Stimulated activated CD4-positive, alpha-beta T cell treated with anti-CD3 and anti-CD28 coated beads, Interleukin-4, amount 100 ng/mL, for 48 hours (primary cell): ENCODE measurements around the gene GLT8D2.
"Not testable (repeated sequence)": the region's sequence is repeated elsewhere in the genome, so short reads cannot be mapped to it uniquely, and the experiment has no call there.

ENCODE experiments used
- DNase-seq, 2 donors: peaks; one replicate each; pipeline ENCODE4 v3.0.0-alpha.2; 2020; ENCODE audit warnings: low read depth in 2 of 2

Gene GLT8D2

DNA sequence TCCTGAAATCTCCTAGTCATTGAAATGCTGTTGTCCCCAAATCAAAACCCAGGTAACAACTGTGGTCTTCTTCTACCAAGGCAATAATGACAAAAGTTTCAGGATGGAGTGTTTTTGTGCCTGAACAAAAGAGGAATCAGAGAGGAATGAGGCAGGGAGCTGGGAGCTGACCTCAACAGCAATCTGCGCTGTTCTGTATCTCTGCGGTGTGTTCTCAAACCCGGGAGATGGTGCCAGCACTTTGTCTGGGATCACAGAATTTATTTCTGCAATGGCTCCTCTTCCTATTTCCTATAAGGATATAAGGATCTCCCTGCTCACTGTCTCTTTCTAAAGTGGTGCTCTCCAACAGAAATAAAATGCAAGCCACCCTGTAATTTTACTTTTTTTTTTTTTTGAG is 449 bp upstream of the GLT8D2 start:
- DNase-seq, result no peak

- no peak for DNase-seq
Observed at GRCh38 chr12:104049278-104049902, 597 bp downstream of the GLT8D2 start.

DNA sequence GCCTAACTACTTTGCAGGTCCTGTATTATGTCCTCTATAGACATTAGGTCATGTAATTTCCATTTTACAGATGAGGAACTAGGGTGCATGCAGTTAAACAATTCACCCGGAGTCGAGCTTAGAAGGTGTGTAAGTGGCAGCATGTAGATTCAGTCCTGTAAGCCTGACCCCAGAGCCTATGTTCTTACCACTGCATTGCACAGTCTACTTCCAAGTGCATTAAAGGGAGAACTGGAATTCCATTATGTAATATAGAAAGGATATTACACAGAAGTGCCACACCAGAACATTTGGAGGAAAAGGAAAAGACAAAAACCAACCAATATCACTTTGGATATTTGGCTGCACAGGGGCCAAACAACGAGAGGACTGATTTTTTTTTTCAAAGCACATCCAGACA is 1.2 kb downstream of the GLT8D2 start:
- DNase-seq, result no peak

DNA sequence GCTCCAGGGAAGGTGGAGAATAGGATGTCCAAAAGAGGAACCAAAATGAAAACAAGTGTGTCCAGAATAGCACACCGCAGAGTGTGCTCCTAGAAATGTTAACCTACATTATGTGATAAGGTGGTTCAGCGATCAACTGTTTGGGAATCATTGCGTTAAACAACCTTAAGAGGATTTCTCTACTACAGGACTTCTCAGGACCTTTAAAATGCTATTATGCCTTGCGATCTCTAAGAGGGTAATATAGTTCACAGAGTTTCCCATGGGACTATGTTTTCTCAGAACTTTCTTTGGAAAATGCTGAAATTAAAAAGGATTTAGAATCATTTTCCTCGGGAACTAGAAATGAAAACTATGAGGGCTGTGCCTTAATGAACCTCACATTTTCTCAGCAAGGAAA is 1.8 kb downstream of the GLT8D2 start:
- no peak for DNase-seq

- no peak for DNase-seq
Observed at GRCh38 chr12:104046306-104046705, 3.7 kb downstream of the GLT8D2 start.

- DNase-seq, result no peak
Observed at GRCh38 chr12:104044158-104044557, 5.8 kb downstream of the GLT8D2 start.

GRCh38 chr12:104042580-104042979 is 7.4 kb downstream of the GLT8D2 start:
- no peak for DNase-seq

GRCh38 chr12:104039769-104040168 is 10.2 kb downstream of the GLT8D2 start:
- DNase-seq, result not testable (repeated sequence)

DNA sequence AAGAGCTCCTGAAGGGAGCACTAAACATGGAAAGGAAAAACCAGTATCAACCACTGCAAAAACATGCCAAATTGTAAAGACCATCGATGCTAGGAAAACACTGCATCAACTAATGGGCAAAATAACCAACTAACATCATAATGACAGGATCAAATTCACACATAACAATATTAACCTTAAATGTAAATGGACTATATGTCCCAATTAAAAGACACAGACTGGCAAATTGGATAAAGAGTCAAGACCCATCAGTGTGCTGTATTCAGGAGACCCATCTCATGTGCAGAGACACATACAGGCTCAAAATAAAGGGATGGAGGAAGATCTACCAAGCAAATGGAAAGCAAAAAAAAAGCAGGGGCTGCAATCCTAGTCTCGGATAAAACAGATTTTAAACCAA is 13.8 kb downstream of the GLT8D2 start:
- not testable (repeated sequence) for DNase-seq

- DNase-seq, result not testable (repeated sequence)
Observed at GRCh38 chr12:104030596-104030995, 19.4 kb downstream of the GLT8D2 start.

DNA sequence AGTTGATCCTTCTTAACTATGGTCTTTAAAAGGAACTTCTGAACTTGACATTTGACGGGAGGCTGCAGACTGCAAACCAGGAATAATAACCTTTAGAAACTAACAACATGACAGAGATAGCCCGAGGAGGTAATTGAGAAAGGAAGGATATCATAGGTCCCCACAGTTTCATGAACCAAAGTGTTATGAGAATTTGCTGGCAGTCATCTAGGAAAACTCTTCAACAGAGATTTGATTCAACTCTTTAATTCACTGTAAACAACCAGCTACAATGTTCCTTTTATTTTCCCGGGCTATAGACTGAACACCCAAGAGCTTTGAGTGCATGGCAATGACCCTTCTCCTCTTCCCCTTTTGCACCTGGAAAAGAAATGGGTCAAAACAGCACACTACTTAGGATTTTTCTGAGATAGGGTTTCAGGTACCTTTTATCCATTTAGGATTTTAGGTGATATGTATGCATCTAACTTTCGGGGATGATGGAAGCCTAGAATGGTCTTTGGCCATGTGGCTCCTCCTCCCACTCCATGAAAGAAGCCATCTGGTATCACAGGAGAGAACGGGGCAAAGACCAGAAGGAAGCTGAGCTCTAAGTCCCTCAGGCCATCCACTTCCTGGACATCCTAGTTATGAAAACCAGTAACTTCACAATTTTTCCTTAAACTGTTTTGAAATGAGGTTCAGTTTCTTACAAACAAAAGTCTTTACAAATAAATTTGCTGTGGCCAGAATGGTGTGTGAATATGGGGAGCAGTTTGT is 23.0 kb downstream of the GLT8D2 start:
- DNase-seq, result no peak

DNA sequence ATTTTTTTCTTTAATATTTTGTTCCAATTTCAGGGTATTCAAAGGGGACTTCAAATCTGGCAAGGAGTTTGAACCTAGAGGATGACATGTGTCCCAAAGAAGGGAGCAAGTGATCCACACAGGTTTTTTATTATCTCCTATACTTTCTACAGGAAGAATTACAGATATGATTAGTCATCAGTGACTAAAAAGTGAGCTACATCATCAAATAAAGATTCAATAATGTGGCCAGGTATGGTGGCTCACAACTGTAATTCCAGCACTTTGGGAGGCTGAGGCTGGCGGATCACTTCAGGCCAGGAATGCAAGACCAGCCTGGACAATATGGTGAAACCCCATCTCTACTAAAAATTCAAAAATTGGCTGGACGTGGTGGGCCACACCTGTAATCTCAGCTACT is 24.2 kb downstream of the GLT8D2 start:
- no peak for DNase-seq

GRCh38 chr12:104024348-104024747 is 25.6 kb downstream of the GLT8D2 start:
- DNase-seq, result no peak

DNA sequence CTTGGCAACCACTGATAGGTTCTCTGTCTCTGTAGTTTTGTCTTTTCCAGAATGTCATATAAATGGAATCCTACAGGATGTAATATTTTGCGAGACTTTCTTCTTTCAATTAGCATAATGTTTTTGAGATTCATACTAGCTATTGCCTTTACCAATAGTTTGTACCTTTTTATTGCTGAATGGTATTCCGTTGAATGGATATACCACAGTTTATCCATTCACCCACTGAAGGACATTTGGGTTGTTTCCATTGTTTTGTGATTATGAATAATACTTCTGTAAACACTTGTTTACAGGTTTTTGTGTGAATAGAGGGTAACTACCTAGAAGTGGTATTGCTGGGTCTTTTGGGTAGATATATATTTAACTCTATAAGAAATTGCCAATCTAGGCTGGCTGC is 26.3 kb downstream of the GLT8D2 start:
- no peak for DNase-seq

DNA sequence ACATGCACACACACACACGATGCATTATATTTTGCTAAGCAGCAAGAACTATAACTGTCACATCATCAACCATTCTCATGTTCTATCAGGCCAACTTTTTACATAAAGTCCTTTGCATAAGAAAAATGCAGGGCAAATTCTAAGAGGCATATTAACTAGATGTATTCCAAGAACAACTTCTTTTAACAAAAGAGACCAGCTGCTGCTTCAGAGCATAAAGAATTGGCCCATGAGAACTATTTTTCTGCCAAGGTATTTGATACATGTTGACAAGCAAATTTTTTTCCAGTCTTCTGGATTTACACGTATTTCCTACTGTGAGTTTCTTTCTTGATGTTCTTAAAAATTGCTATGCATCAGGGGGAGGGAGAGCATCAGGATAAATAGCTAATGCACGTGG is 27.2 kb downstream of the GLT8D2 start:
- DNase-seq, result no peak

DNA sequence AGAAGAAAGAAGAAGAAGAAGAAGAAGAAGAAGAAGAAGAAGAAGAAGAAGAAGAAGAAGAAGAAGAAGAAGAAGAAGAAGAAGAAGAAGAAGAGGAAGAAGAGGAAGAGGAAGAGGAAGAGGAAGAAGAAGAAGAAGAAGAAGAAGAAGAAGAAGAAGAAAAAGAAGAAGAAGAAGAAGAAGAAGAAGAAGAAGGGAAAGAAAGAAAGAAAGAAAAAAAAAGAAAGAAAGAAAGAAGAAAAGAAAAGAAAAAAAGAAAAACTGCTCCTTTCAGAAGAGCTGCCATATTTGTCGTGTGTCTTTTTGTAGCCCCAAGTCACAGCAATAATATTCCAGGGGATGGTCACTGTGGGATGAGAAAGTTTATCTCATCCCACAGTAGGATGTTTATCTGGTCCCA is 28.1 kb downstream of the GLT8D2 start:
- not testable (repeated sequence) for DNase-seq

DNA sequence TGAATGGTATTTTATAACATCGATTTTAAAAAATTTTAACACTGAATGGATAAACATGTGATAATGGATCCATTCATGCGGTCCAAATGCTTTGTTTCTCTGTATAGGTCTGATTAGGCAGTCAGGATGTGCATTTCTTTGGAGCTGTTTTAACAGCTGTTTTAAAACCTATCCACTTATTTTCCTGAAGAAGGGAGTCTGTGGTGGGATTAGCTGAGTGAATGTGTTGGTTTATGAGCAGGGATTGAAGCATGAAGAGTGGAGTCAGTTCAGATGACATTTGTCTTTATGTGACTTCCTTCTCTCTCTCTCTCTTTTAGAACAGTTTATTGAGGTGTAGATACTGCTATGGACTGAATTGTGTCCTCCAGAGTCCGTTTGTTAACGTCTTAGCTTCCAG is 37.7 kb downstream of the GLT8D2 start:
- no peak for DNase-seq

DNA sequence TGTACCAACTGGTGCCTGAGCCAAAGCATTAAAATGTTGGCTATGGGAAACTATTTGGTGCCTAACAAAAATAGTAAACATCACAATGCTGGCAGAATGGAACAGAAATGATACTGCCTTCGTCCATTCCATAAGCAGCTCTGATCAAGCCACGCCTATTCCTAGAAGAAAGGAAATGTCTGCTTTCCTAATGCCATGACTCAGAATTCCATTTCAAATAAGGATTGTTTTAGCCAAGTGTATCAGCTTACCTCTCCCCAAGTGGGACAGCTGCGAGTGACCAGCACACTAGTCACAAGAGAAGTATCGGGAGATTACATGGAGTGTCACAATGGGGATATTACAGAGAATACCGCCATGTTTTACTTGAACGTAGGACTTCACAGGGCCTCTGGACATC is 38.7 kb downstream of the GLT8D2 start:
- DNase-seq, result no peak

DNA sequence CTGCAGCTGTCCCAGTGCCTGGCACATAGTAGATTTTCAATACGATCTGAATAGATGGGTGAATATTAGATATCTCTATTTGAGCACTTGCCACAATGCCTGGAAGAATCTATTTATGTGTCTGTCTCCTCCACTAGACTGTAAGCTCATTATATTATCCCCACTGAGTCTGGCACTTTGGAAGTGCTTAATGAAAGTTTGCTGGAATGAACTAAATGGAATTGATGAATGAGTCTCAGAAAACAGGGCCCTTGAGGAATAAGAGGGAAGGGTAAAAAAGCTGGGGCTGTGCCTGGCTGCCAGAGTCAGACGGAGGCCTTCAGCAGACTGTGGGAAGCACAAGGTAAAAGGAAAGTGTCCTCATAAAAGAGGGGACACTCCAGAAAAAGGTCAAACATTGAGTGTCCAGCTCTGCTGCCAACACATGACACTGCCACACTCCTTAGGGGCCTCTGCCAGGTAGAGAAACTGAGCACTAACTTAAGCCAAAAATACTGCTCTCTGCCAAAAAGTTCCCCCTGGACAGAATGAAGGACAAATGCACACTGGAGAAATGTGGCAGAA is 39.3 kb downstream of the GLT8D2 start:
- DNase-seq, result no peak

- DNase-seq, result no peak
Observed at GRCh38 chr12:104010121-104010520, 39.9 kb downstream of the GLT8D2 start.

DNA sequence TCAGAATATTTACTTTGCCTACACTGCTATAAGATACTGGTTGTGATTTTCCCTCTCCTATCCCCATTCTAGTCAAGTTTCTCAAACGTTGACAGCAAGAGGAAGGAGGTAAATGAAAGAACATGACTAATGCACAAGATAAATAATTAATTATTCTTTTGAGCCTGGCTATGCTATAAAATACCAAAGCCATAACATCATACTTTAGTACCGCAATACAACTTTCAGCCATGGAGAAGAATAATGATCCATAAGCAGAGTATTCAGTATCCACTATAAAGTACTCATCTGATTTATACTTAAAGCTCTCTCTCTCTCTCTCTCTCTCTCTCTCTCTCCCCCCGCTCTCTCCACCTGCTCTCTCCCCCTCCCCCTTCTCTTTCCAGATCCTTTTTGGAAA is 43.1 kb downstream of the GLT8D2 start:
- DNase-seq, result no peak

DNA sequence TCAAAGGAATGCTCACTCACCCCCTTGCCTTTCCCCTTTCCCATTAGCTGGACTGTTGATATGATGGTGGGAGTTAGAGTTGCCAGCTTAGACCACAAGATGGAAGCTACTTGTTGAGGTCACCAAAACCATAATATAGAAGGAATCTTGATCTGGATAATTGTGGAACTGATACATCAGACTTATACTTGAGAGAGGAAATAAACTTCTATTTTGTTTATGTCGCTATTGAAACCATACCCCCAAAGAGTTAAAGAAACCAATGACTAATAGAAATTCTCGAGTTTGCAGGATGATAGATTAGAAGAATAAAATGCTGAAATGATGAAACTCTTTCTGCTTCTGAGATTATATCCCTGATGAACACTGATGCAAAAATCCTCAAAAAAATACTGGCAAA is 46.4 kb downstream of the GLT8D2 start:
- no peak for DNase-seq

DNA sequence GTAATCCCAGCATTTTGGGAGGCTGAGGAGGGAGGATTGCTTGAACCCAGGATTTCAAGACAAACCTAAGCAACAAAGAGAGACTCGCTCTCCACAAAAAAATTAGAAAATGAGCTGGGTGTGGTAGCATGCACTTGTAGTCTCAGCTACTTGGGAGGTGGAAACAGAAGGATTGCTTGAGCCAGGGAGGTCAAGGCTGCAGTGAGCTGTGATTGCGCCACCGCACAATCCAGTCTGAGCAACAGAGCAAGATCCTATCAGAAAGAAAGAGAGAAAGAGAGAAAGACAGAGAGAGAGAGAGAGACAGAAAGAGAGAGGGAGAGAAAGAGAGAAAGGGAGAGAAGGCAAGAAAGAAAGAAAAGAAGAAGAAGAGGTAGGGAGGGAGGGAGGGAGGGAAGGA is 47.3 kb downstream of the GLT8D2 start:
- no peak for DNase-seq
